Ascending aorta (tissue), 2 donors: Measurements from ENCODE around the gene EPX. TPM values are rescaled to one million over a fixed set of nuclear protein-coding genes. Genes with fewer than 3 reads are reported as not detected.

ENCODE experiments used
- DNase-seq, 2 donors: peaks; one replicate each; pipeline ENCODE4 v3.0.0-alpha.2; 2019; ENCODE audit warnings: low spot score in 2 of 2
- H3K27ac ChIP-seq, 2 donors: fragments of 200-600 bp; sonication (generic); one replicate each; pipeline ENCODE4 v1.5.1; 2016 to 2017; ENCODE audit warnings: mild to moderate bottlenecking in 1 of 2
- H3K27me3 ChIP-seq: fragments of 200-600 bp; sonication (generic); one replicate; pipeline ENCODE4 v1.5.1; 2017
- H3K36me3 ChIP-seq, 2 donors: fragments of 200-600 bp; sonication (generic); one replicate each; pipeline ENCODE4 v1.5.1; 2016
- H3K4me1 ChIP-seq, 2 donors: fragments of 200-600 bp; sonication (generic); one replicate each; pipeline ENCODE4 v1.5.1; 2016 to 2017; ENCODE audit warnings: mild to moderate bottlenecking in 1 of 2
- H3K4me3 ChIP-seq, 2 donors: fragments of 200-600 bp; sonication (generic); one replicate each; pipeline ENCODE4 v1.5.1; 2016 to 2017; ENCODE audit warnings: mild to moderate bottlenecking in 1 of 2
- H3K9me3 ChIP-seq, 2 donors: fragments of 200-600 bp; sonication (generic); one replicate each; pipeline ENCODE4 v1.5.1; 2016
- intact Hi-C: fragments of 100-400 bp; cut with DNase I; formaldehyde crosslinking; loops from one replicate; pipeline ENCODE4 v1.15.1; 2023
- total RNA-seq: library from RNA; depleted of rRNA; stranded (reverse); fragments of >200 nt; gene quantifications from one replicate; pipeline ENCODE4 v1.1.0, GENCODE V29; 2016
- TF ChIP-seq, protein P1 (sequence below), 3 experiments: fragments of 200-600 bp in 2 of 3; fragments of 450-650 bp in 1 of 3; sonication (generic) in 2 of 3; IDR thresholded peaks; one replicate each; pipeline ENCODE4 v1.5.1; 2016 to 2019; ENCODE audit warnings: antibody characterized with exemption in 3 of 3, mild to moderate bottlenecking in 1 of 3, moderate library complexity in 1 of 3

The EPX gene
- total RNA-seq, 1 donor from 2014 or later = not detected

DNA sequence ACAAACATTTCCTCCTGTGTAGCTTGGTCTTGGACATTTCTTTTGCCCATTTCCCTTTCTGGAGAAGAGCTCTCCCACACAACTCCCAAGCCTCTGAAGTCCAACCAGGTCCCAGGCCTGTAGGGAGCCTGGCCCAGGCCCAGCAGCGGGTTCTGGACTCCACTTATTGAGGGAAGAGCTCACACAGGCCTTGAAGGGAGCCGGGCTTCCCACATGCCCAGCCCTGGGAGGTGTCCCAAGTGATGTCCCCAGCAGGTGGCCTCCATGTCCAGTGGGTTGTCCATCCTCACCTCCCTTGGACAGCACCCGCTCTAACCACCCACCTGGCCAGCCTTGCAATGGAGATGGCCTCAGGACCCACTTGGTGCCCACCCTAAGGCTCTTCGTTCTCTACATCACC, 5.9 kb upstream of the EPX start:
- peak in 1 of 2 donors; percentile 43 for DNase-seq
- H3K27me3 ChIP-seq = no peaks in the 10 kb centered on the region
- no peak overlapping the region for H3K27ac ChIP-seq
- intact Hi-C loops = no loop called here
- TF ChIP-seq, protein P1, sequence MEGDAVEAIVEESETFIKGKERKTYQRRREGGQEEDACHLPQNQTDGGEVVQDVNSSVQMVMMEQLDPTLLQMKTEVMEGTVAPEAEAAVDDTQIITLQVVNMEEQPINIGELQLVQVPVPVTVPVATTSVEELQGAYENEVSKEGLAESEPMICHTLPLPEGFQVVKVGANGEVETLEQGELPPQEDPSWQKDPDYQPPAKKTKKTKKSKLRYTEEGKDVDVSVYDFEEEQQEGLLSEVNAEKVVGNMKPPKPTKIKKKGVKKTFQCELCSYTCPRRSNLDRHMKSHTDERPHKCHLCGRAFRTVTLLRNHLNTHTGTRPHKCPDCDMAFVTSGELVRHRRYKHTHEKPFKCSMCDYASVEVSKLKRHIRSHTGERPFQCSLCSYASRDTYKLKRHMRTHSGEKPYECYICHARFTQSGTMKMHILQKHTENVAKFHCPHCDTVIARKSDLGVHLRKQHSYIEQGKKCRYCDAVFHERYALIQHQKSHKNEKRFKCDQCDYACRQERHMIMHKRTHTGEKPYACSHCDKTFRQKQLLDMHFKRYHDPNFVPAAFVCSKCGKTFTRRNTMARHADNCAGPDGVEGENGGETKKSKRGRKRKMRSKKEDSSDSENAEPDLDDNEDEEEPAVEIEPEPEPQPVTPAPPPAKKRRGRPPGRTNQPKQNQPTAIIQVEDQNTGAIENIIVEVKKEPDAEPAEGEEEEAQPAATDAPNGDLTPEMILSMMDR (IDR thresholded peaks at IDR 0.05) = no peak
- H3K4me3 ChIP-seq = no peak overlapping the region
- no peaks in the 10 kb centered on the region for H3K4me1 ChIP-seq
- no peaks in the 10 kb centered on the region for H3K36me3 ChIP-seq
- no peaks in the 10 kb centered on the region for H3K9me3 ChIP-seq

DNA sequence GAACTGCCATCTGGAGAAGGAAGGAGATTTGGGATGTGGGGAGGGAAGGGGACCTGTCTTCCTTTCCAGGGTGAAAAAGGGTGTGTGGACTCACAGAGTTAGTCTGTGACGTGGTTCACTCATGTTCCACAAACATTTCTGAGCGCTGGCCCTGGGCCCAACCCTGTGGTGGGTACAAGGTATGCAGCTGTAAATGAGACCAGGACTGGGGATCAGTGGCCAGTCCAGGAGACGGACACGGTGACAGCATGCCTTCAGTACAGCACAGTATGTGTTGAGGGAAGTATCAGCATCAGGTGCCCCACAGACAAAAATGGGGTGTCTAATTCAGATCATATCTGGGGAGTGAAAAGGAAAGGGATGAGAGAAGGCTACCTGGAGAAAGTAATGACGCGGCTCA, 5.5 kb upstream of the EPX start:
- no peak overlapping the region for H3K27ac ChIP-seq
- intact Hi-C loops = no loop called here
- H3K36me3 ChIP-seq = no peaks in the 10 kb centered on the region
- H3K27me3 ChIP-seq = no peaks in the 10 kb centered on the region
- H3K4me3 ChIP-seq = no peak overlapping the region
- no peaks in the 10 kb centered on the region for H3K4me1 ChIP-seq
- no peaks in the 10 kb centered on the region for H3K9me3 ChIP-seq
- TF ChIP-seq, protein P1 (IDR thresholded peaks at IDR 0.05) = no peak
- no peak for DNase-seq

DNA sequence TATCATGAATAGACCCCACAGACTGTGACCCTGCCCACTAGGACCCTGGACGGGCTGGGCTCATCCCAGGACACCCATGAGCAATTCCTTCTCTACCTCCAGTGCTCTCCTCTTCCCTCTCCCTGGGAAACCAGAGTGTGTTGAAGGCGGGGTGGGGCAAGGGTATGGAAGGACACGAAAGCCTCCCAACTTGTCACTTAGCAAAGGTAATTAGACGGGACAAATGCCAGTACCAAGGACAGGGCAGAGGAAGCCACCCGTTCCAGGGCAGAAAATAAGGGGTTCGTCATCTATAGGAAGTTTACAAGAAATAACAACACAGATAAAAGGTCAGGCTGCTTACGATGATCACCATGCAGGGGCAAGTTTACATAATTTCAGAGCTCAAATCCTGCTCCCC, 4.9 kb upstream of the EPX start:
- intact Hi-C loops = no loop called here
- Histone ChIP-seq H3K27me3 (no peaks in the 10 kb centered on the region), H3K27ac (no peak overlapping the region), H3K36me3 (no peaks in the 10 kb centered on the region), H3K4me1 (no peaks in the 10 kb centered on the region), H3K4me3 (no peak overlapping the region), H3K9me3 (no peaks in the 10 kb centered on the region)
- DNase-seq = no peak
- TF ChIP-seq, protein P1 (IDR thresholded peaks at IDR 0.05) = no peak

DNA sequence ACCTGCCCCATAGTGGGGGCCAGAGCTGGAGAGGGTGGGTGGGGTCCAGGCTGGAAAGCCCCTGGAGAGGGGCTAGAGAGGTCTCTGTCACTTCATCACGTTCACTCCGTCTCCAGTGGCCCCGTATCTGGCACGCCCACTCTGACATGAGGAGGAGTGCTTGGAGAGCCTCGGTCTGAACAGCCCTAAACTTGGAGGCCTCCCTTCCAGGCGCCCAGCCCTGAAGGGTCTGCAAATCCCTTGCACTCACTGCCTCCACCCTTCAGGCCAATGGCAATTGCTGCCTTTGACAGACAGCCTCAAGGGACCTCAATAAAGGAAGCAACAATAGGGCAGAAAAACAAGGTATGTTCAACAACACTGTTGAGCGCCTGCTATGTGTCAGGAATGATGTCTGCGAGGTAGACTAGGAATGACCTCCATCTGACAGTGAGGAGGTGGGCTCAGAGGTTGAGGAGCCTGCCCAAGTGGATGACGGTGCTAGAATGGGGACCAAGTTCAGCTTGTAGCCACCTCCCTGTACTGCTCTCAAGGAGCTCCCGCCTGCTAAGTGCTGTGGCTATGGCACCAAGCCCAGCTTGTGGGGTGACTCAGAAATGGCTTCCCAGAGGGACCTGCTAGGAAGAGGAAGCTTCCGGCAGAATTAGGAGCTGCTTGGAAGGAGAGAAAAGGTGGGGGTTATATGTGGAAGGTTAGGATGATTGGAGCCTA, 2.9 kb upstream of the EPX start:
- TF ChIP-seq, protein P1 (IDR thresholded peaks at IDR 0.05) = no peak
- Histone ChIP-seq H3K27me3 (no peaks in the 10 kb centered on the region), H3K4me1 (no peaks in the 10 kb centered on the region), H3K27ac (no peak overlapping the region), H3K36me3 (no peaks in the 10 kb centered on the region), H3K9me3 (no peaks in the 10 kb centered on the region), H3K4me3 (no peak overlapping the region)
- peak in 1 of 2 donors; percentile 63 for DNase-seq
- intact Hi-C loops = no loop called here

- peak in 1 of 2 donors; percentile 40 for DNase-seq
- no peaks in the 10 kb centered on the region for H3K36me3 ChIP-seq
- TF ChIP-seq, protein P1 (IDR thresholded peaks at IDR 0.05) = no peak
- H3K27me3 ChIP-seq = no peaks in the 10 kb centered on the region
- no peak overlapping the region for H3K27ac ChIP-seq
- H3K9me3 ChIP-seq = no peaks in the 10 kb centered on the region
- H3K4me3 ChIP-seq = no peak overlapping the region
- intact Hi-C loops = no loop called here
- H3K4me1 ChIP-seq = no peaks in the 10 kb centered on the region
These were observed 1.2 kb upstream of the EPX start for GRCh38 chr17:58191241-58191896.
